H1 (cell line): ENCODE measurements around the gene NDUFS4. TPM values are rescaled to one million over a fixed set of nuclear protein-coding genes. Genes with fewer than 3 reads are reported as not detected.

Experiments
- CTCF ChIA-PET: fragments of 300-600 bp; sonication (Branson Sonifier 250); formaldehyde crosslinking; loops from one replicate; lab custom pipeline; 2021; ENCODE audit not compliant: partially characterized antibody; lab: Charles Lee
- POLR2A ChIA-PET: fragments of 300-600 bp; sonication (Branson Sonifier 250); formaldehyde crosslinking; loops from one replicate; lab custom pipeline; 2021; ENCODE audit warnings: inconsistent platforms; ENCODE audit not compliant: partially characterized antibody; lab: Charles Lee
- DNase-seq, 2 experiments: peaks; one replicate each; pipeline versions ENCODE4 v3.0.0 to v3.0.0-alpha.2; 2010 to 2022; ENCODE audit warnings: low spot score in 2 of 2, low read depth in 1 of 2, mixed read lengths in 1 of 2
- FAIRE-seq: peaks from 2 replicates; lab custom pipeline; 2011; peaks lifted over from hg19 to GRCh38; lab: Jason Lieb, UNC
- H2AFZ ChIP-seq: 2 replicates; pipeline ENCODE4 v1.8.1; 2012; ENCODE audit warnings: low read length, inconsistent platforms
- H2AK5ac ChIP-seq: 2 replicates; pipeline ENCODE4 v1.6.1; 2013; ENCODE audit warnings: low read depth, low read length
- H2BK120ac ChIP-seq: replicated peaks from 2 replicates; pipeline ENCODE3; 2013; ENCODE audit warnings: low read depth, low read length, inconsistent platforms
- H2BK12ac ChIP-seq: 2 replicates; pipeline ENCODE4 v1.6.1; 2013; ENCODE audit warnings: low read depth, low read length
- H2BK15ac ChIP-seq: 2 replicates; pipeline ENCODE4 v1.6.1; 2013; ENCODE audit warnings: low read length
- H2BK20ac ChIP-seq: 2 replicates; pipeline ENCODE4 v1.6.1; 2013; ENCODE audit warnings: low read length
- H2BK5ac ChIP-seq: 2 replicates; pipeline ENCODE4 v1.6.1; 2013; ENCODE audit warnings: low read depth, low read length
- H3K14ac ChIP-seq: 2 replicates; pipeline ENCODE4 v1.6.1; 2013; ENCODE audit warnings: inconsistent platforms; ENCODE audit not compliant: insufficient read length
- H3K18ac ChIP-seq: 2 replicates; pipeline ENCODE4 v1.6.1; 2013; ENCODE audit warnings: low read length; ENCODE audit errors: extremely low read depth
- H3K23ac ChIP-seq: 2 replicates; pipeline ENCODE4 v1.6.1; 2013; ENCODE audit warnings: inconsistent platforms; ENCODE audit not compliant: insufficient read length
- H3K23me2 ChIP-seq: 2 replicates; pipeline ENCODE4 v1.6.1; 2013; ENCODE audit warnings: low read depth, low read length
- H3K27ac ChIP-seq: 2 replicates; pipeline ENCODE4 v1.6.1; 2011; ENCODE audit warnings: low read depth, low read length, inconsistent platforms
- H3K27me3 ChIP-seq, 4 experiments: replicated peaks in 1 of 4; 1 replicate in 1 of 4; 2 replicates in 3 of 4; pipeline versions ENCODE4 v1.6.1 to v1.8.1; 2011 to 2013; ENCODE audit warnings: low read length in 3 of 4, mild to moderate bottlenecking in 3 of 4, inconsistent platforms in 2 of 4, mixed read lengths in 2 of 4, moderate library complexity in 1 of 4; ENCODE audit not compliant: control insufficient read depth in 3 of 4, insufficient read depth in 3 of 4; ENCODE audit errors: extremely low read depth in 1 of 4
- H3K36me3 ChIP-seq, 4 experiments: 2 replicates each; pipeline versions ENCODE4 v1.6.1 to v1.8.1; 2011 to 2013; ENCODE audit warnings: mild to moderate bottlenecking in 4 of 4, low read length in 3 of 4, moderate library complexity in 2 of 4, control low read depth in 1 of 4, inconsistent platforms in 1 of 4; ENCODE audit not compliant: insufficient read depth in 4 of 4, control insufficient read depth in 2 of 4
- H3K4ac ChIP-seq: replicated peaks from 2 replicates; pipeline ENCODE3; 2013; ENCODE audit warnings: low read length, low read depth, mixed read lengths, inconsistent platforms; ENCODE audit not compliant: insufficient read length
- H3K4me1 ChIP-seq, 4 experiments: replicated peaks in 1 of 4; 1 replicate in 1 of 4; 2 replicates in 3 of 4; pipeline versions ENCODE4 v1.6.1 to v1.8.1; 2011 to 2013; ENCODE audit warnings: low read length in 3 of 4, inconsistent platforms in 2 of 4, mixed read lengths in 1 of 4; ENCODE audit not compliant: insufficient read depth in 4 of 4, control insufficient read depth in 3 of 4
- H3K4me2 ChIP-seq, 2 experiments: 2 replicates each; pipeline versions ENCODE4 v1.6.1 to v1.8.1; 2011 to 2013; ENCODE audit warnings: low read depth in 2 of 2, low read length in 2 of 2, control low read depth in 1 of 2, inconsistent platforms in 1 of 2, mild to moderate bottlenecking in 1 of 2; ENCODE audit not compliant: insufficient read depth in 1 of 2
- H3K4me3 ChIP-seq, 4 experiments: fragments of 200-600, 300-600 bp in 1 of 4; sonication (generic), shearing (Covaris generic), sonication (Bioruptor Twin) in 1 of 4; 2 replicates each; pipeline versions ENCODE4 v1.5.1 to v1.8.1; 2011 to 2016; ENCODE audit warnings: low read length in 4 of 4, low read depth in 3 of 4, control low read depth in 2 of 4, inconsistent platforms in 2 of 4, mild to moderate bottlenecking in 2 of 4, mixed read lengths in 1 of 4, moderate library complexity in 1 of 4; ENCODE audit not compliant: insufficient read depth in 2 of 4; ENCODE audit errors: extremely low read depth in 1 of 4
- H3K56ac ChIP-seq: replicated peaks from 2 replicates; pipeline ENCODE3; 2013; ENCODE audit warnings: low read depth, mild to moderate bottlenecking, mixed read lengths, low read length, inconsistent platforms; ENCODE audit not compliant: insufficient read length
- H3K79me1 ChIP-seq: 2 replicates; pipeline ENCODE4 v1.6.1; 2013; ENCODE audit warnings: low read depth, low read length, control low read depth
- H3K79me2 ChIP-seq, 2 experiments: 2 replicates each; pipeline versions ENCODE4 v1.6.1 to v1.8.1; 2012 to 2013; ENCODE audit warnings: low read length in 2 of 2, mild to moderate bottlenecking in 2 of 2, inconsistent platforms in 1 of 2; ENCODE audit not compliant: insufficient read depth in 2 of 2, control insufficient read depth in 1 of 2
- H3K9ac ChIP-seq, 4 experiments: replicated peaks in 1 of 4; 1 replicate in 1 of 4; 2 replicates in 3 of 4; pipeline versions ENCODE4 v1.6.1 to v1.8.1; 2011 to 2013; ENCODE audit warnings: low read depth in 3 of 4, low read length in 3 of 4, control low read depth in 2 of 4, mild to moderate bottlenecking in 2 of 4, moderate library complexity in 2 of 4, inconsistent platforms in 1 of 4; ENCODE audit errors: extremely low read depth in 1 of 4
- H3K9me3 ChIP-seq, 2 experiments: 2 replicates each; pipeline versions ENCODE4 v1.6.1 to v1.8.1; 2012 to 2013; ENCODE audit warnings: mild to moderate bottlenecking in 2 of 2, moderate library complexity in 2 of 2, control low read depth in 1 of 2, inconsistent platforms in 1 of 2, low read depth in 1 of 2, low read length in 1 of 2, mixed read lengths in 1 of 2; ENCODE audit not compliant: insufficient read depth in 2 of 2
- H4K20me1 ChIP-seq, 2 experiments: replicated peaks in 1 of 2; 2 replicates each; pipeline versions ENCODE3 to v1.8.1; 2011 to 2013; ENCODE audit warnings: inconsistent platforms in 2 of 2, low read length in 2 of 2, mild to moderate bottlenecking in 1 of 2; ENCODE audit not compliant: insufficient read depth in 2 of 2, control insufficient read depth in 1 of 2
- H4K5ac ChIP-seq: 2 replicates; pipeline ENCODE4 v1.6.1; 2013; ENCODE audit warnings: low read length, low read depth, mixed read lengths, inconsistent platforms; ENCODE audit not compliant: insufficient read length
- H4K8ac ChIP-seq: 2 replicates; pipeline ENCODE4 v1.8.0; 2013; ENCODE audit warnings: mild to moderate bottlenecking, moderate library complexity, low read length, inconsistent platforms; ENCODE audit not compliant: insufficient read depth; ENCODE audit errors: extremely low read depth
- H4K91ac ChIP-seq: replicated peaks from 2 replicates; pipeline ENCODE3; 2013; ENCODE audit warnings: low read length, mixed read lengths, inconsistent platforms; ENCODE audit not compliant: insufficient read length
- KDM1A ChIP-seq: fragments of 200-600, 300-600 bp; sonication (generic); IDR thresholded peaks from 2 replicates; pipeline ENCODE4 v1.7.1; 2016; ENCODE audit warnings: mild to moderate bottlenecking, low read length, borderline replicate concordance
- RFX5 ChIP-seq: IDR thresholded peaks from 2 replicates; pipeline ENCODE4 v1.6.1; 2011; ENCODE audit warnings: low read depth, low read length, improper control_type of control experiment, borderline replicate concordance
- WGBS, 2 experiments: shearing (Covaris generic) in 1 of 2; methylation state at CpG; one replicate each; pipeline versions ENCODE4 v1.1.6 to v1.1.7; 2013 to 2015; ENCODE audit warnings: low lambda C conversion rate in 2 of 2, mixed read lengths in 2 of 2, inconsistent platforms in 1 of 2, low coverage in 1 of 2, missing lambda C conversion rate in 1 of 2; ENCODE audit not compliant: insufficient replicate concordance in 2 of 2, insufficient coverage in 1 of 2, insufficient read length in 1 of 2; ENCODE audit errors: extremely low coverage in 1 of 2, missing lambda C conversion rate in 1 of 2; 5-methylcytosine and 5-hydroxymethylcytosine counted together
- polyA plus RNA-seq, 7 experiments: library from polyadenylated mRNA; depleted of rRNA in 3 of 7; stranded (reverse) in 5 of 7; unstranded in 2 of 7; fragments of >200 nt in 5 of 7; fragments of 200-250 nt in 2 of 7; gene quantifications; 1 replicate in 5 of 7; 2 replicates in 1 of 7; 4 replicates in 1 of 7; pipeline versions ENCODE4 v1.2.1 to v1.2.3, GENCODE V29; 2011 to 2013; ENCODE audit warnings: missing spikeins in 2 of 7, mixed read lengths in 2 of 7
- total RNA-seq: library from RNA; stranded (reverse); fragmentation: NEBNext Ultra II Directional; extraction: Animal tissue kit (Norgen Biotek cat#: 25700); gene quantifications from 2 replicates; pipeline ENCODE4 v1.2.1, GENCODE V29; 2021

Gene NDUFS4
- total and polyA plus RNA-seq, 2 of the 8 experiments (the other 6 are each of a cell fraction or from before 2014, with no cell fraction given), result 74.6 to 75.9 TPM

DNA sequence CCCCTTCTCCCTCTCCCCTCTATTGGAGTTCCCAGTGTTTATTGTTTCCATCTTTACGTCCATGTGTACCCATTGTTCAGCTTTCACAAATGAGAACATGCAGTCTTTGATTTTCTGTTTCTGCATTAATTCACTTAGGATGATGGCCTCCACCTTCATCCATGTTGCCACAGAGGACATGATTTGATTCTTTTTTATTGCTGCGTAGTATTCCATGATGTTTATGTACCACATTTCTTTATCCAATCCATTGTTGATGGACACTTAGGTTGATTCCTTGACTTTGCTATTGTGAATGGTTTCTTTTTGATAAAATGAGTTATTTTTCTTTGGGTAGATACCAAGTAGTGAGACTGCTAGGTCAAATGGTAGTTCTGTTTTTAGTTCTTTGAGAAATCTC lies 88.9 kb downstream of the NDUFS4 start:
- no peak overlapping the region for H3K18ac ChIP-seq
- ChIA-PET CTCF (no interaction called here), POLR2A (no interaction called here)
- peaks cover 0 to 18% (median 0%) of the 10 kb centered on the region in 4 experiments; a peak in 3 of 8 replicates for H3K36me3 ChIP-seq
- H3K23ac ChIP-seq, result no peak overlapping the region
- H3K27me3 ChIP-seq, result no peaks in the 10 kb centered on the region
- no peak overlapping the region for H2BK5ac ChIP-seq
- no peaks in the 10 kb centered on the region for H3K79me1 ChIP-seq
- H3K23me2 ChIP-seq, result no peaks in the 10 kb centered on the region
- no peak overlapping the region for H2AK5ac ChIP-seq
- no peak overlapping the region for H2BK15ac ChIP-seq
- no peak overlapping the region for H3K4ac ChIP-seq
- DNase-seq, result no peak
- TF ChIP-seq RFX5 (no peak), KDM1A (peak; percentile 61)
- TF ChIP-seq, all 59 proteins: peak for 1
- Histone ChIP-seq H2AFZ (no peak overlapping the region), H2BK12ac (no peak overlapping the region), H3K9ac (no peak overlapping the region), H2BK120ac (no peak overlapping the region), H3K56ac (no peak overlapping the region), H4K20me1 (no peaks in the 10 kb centered on the region), H4K5ac (no peak overlapping the region), H4K91ac (no peak overlapping the region), H3K14ac (no peak overlapping the region), H2BK20ac (no peak overlapping the region), H3K4me2 (no peak overlapping the region), H3K4me1 (peaks cover 0 to 3% (median 0%) of the 10 kb centered on the region in 4 experiments; a peak in 2 of 7 replicates), H4K8ac (no peak overlapping the region), H3K4me3 (no peak overlapping the region), H3K9me3 (no peaks in the 10 kb centered on the region), H3K27ac (no peak overlapping the region), H3K79me2 (peaks cover 0 to 18% of the 10 kb centered on the region in 2 experiments; a peak in 2 of 4 replicates)
- FAIRE-seq, result no peak
- WGBS, 2 experiments, result 100% methylated on average over 2 of the region's 2 CpGs; no CpG with 5 or more reads in 1 of the 2 experiments
